ENCODE measurements around the gene IGFL1. TPM values are rescaled to one million over a fixed set of nuclear protein-coding genes. Genes with fewer than 3 reads are reported as not detected.
"Not testable (repeated sequence)": the region's sequence is repeated elsewhere in the genome, so short reads cannot be mapped to it uniquely, and the experiment has no call there.

Gene IGFL1
- total RNA-seq, 3 donors from 2014 or later = not detected

GRCh38 chr19:46209472-46209871 lies 20.1 kb upstream of the IGFL1 start:
- Histone ChIP-seq H3K9me3 (no peaks in the 10 kb centered on the region), H3K4me3 (no peak overlapping the region), H3K4me1 (ENCODE audit: low read depth) (no peaks in the 10 kb centered on the region), H3K36me3 (ENCODE audit: low read depth) (no peaks in the 10 kb centered on the region)
- intact Hi-C loops (cut with DNase I, micrococcal nuclease) = no loop called here
- no peak for TF ChIP-seq CTCF (IDR thresholded peaks at IDR 0.05)
- peak; percentile 59 for ATAC-seq
- DNase-seq = no peak

GRCh38 chr19:46210669-46211068 lies 18.9 kb upstream of the IGFL1 start:
- DNase-seq (no peak), ATAC-seq (no peak)
- intact Hi-C loops (cut with DNase I, micrococcal nuclease) = no loop called here
- no peak for TF ChIP-seq CTCF (IDR thresholded peaks at IDR 0.05)
- no peak overlapping the region for H3K4me3 ChIP-seq
- no peaks in the 10 kb centered on the region for H3K4me1 ChIP-seq (ENCODE audit: low read depth)
- no peaks in the 10 kb centered on the region for H3K9me3 ChIP-seq
- no peaks in the 10 kb centered on the region for H3K36me3 ChIP-seq (ENCODE audit: low read depth)

- Histone ChIP-seq H3K36me3 (ENCODE audit: low read depth) (no peaks in the 10 kb centered on the region), H3K4me3 (no peak overlapping the region), H3K9me3 (no peaks in the 10 kb centered on the region), H3K4me1 (ENCODE audit: low read depth) (no peaks in the 10 kb centered on the region)
- ATAC-seq (no peak), DNase-seq (no peak)
- no peak for TF ChIP-seq CTCF (IDR thresholded peaks at IDR 0.05)
- intact Hi-C loops (cut with DNase I, micrococcal nuclease) = no loop called here
These were observed 18.2 kb upstream of the IGFL1 start for GRCh38 chr19:46211201-46211881.

GRCh38 chr19:46212592-46212991 lies 16.9 kb upstream of the IGFL1 start:
- ATAC-seq; H3K4me3 ChIP-seq; H3K9me3 ChIP-seq; DNase-seq; H3K36me3 ChIP-seq (ENCODE audit: low read depth); H3K4me1 ChIP-seq (ENCODE audit: low read depth); intact Hi-C loops (cut with DNase I, micrococcal nuclease): not testable (repeated sequence)

GRCh38 chr19:46213156-46213555 lies 16.4 kb upstream of the IGFL1 start:
- DNase-seq (no peak), ATAC-seq (no peak)
- TF ChIP-seq CTCF (IDR thresholded peaks at IDR 0.05) = no peak

GRCh38 chr19:46213806-46214205 lies 15.7 kb upstream of the IGFL1 start:
- intact Hi-C loops (cut with DNase I, micrococcal nuclease) = no loop called here
- no peak for TF ChIP-seq CTCF (IDR thresholded peaks at IDR 0.05)
- Histone ChIP-seq H3K9me3 (no peaks in the 10 kb centered on the region), H3K36me3 (ENCODE audit: low read depth) (no peaks in the 10 kb centered on the region), H3K4me1 (ENCODE audit: low read depth) (no peaks in the 10 kb centered on the region), H3K4me3 (no peak overlapping the region)
- ATAC-seq (no peak), DNase-seq (no peak)

More at GRCh38 chr19:46213156-46213555, 16.4 kb upstream of the IGFL1 start:
- Histone ChIP-seq H3K9me3 (no peaks in the 10 kb centered on the region), H3K36me3 (ENCODE audit: low read depth) (no peaks in the 10 kb centered on the region), H3K4me1 (ENCODE audit: low read depth) (no peaks in the 10 kb centered on the region), H3K4me3 (no peak overlapping the region)
- intact Hi-C loops (cut with DNase I, micrococcal nuclease) = no loop called here

Data from mucosa of descending colon (tissue), 3 donors.